ENCODE results near the gene MYBPH. TPM values are rescaled to one million over a fixed set of nuclear protein-coding genes. Genes with fewer than 3 reads are reported as not detected.

MYBPH gene
- polyA plus RNA-seq, 2 of the 4 experiments (the other 2 are of a cell fraction), result not detected

- Histone ChIP-seq H3K4me1 (no peaks in the 10 kb centered on the region), H3K9me3 (peaks cover 13% of the 10 kb centered on the region), H3K27ac (no peak overlapping the region), H3K4me2 (no peak overlapping the region), H3K4me3 (no peak overlapping the region)
- no peak for FAIRE-seq
- DNase-seq (ENCODE audit: low read depth in 1 of 2, low spot score in 1 of 2), result no peak
- WGBS (ENCODE audit: missing lambda C conversion rate), result 44% methylated on average over 1 of the region's 1 CpG
- ATAC-seq, result no peak
- CTCF ChIA-PET, result interaction anchor here (0.8 to 7.3 kb wide), 7 partner anchors 10 to 122 kb away, joined by 3 to 44 read pairs (median 18); no protein-coding TSS in a partner anchor
- POLR2A ChIA-PET, result no interaction called here
- no peak for TF ChIP-seq FOSL2 (IDR thresholded peaks at IDR 0.05)
- no peak for TF ChIP-seq FOSL2 (CRISPR knock-in tag; IDR thresholded peaks at IDR 0.05)
- TF ChIP-seq GATA3 (IDR thresholded peaks at IDR 0.05; ENCODE audit: borderline replicate concordance), result no peak
- no peak for TF ChIP-seq TP53 (CRISPR knock-in tag; IDR thresholded peaks at IDR 0.05)
- no peak for TF ChIP-seq EHMT2 (IDR thresholded peaks at IDR 0.05; ENCODE audit: low read depth)
- no peak for TF ChIP-seq MAZ (IDR thresholded peaks at IDR 0.05; ENCODE audit: borderline replicate concordance, low read depth, low read length)
- no peak for TF ChIP-seq FOXS1 (CRISPR knock-in tag; IDR thresholded peaks at IDR 0.05)
Observed at GRCh38 chr1:203162403-203162802, 13.2 kb downstream of the MYBPH start.

- Histone ChIP-seq H3K4me1 (no peaks in the 10 kb centered on the region), H3K27ac (no peak overlapping the region), H3K4me2 (no peak overlapping the region), H3K4me3 (no peak overlapping the region), H3K9me3 (peaks cover 13% of the 10 kb centered on the region)
- ChIA-PET POLR2A (no interaction called here), CTCF (interaction anchor here (1.2 to 7.3 kb wide), 5 partner anchors 11 to 122 kb away, joined by 3 to 44 read pairs (median 23); no protein-coding TSS in a partner anchor)
- 62% methylated on average over 11 of the region's 11 CpGs for WGBS (ENCODE audit: missing lambda C conversion rate)
- TF ChIP-seq NPAS2 (CRISPR knock-in tag; IDR thresholded peaks at IDR 0.05; ENCODE audit: borderline replicate concordance), result no peak
- no peak for TF ChIP-seq NFE2L2 (conservative IDR thresholded peaks at IDR 0.05; ENCODE audit: low read length)
- no peak for TF ChIP-seq FOSL2 (IDR thresholded peaks at IDR 0.05)
- no peak for TF ChIP-seq FOSL2 (CRISPR knock-in tag; IDR thresholded peaks at IDR 0.05)
- no peak for TF ChIP-seq CTCF (IDR thresholded peaks at IDR 0.05)
- TF ChIP-seq, protein P1, sequence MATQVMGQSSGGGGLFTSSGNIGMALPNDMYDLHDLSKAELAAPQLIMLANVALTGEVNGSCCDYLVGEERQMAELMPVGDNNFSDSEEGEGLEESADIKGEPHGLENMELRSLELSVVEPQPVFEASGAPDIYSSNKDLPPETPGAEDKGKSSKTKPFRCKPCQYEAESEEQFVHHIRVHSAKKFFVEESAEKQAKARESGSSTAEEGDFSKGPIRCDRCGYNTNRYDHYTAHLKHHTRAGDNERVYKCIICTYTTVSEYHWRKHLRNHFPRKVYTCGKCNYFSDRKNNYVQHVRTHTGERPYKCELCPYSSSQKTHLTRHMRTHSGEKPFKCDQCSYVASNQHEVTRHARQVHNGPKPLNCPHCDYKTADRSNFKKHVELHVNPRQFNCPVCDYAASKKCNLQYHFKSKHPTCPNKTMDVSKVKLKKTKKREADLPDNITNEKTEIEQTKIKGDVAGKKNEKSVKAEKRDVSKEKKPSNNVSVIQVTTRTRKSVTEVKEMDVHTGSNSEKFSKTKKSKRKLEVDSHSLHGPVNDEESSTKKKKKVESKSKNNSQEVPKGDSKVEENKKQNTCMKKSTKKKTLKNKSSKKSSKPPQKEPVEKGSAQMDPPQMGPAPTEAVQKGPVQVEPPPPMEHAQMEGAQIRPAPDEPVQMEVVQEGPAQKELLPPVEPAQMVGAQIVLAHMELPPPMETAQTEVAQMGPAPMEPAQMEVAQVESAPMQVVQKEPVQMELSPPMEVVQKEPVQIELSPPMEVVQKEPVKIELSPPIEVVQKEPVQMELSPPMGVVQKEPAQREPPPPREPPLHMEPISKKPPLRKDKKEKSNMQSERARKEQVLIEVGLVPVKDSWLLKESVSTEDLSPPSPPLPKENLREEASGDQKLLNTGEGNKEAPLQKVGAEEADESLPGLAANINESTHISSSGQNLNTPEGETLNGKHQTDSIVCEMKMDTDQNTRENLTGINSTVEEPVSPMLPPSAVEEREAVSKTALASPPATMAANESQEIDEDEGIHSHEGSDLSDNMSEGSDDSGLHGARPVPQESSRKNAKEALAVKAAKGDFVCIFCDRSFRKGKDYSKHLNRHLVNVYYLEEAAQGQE (IDR thresholded peaks at IDR 0.05), result no peak
- TF ChIP-seq RCOR1 (IDR thresholded peaks at IDR 0.05; ENCODE audit: low read depth, low read length), result no peak
- TF ChIP-seq POLR2AphosphoS2 (conservative IDR thresholded peaks at IDR 0.05; ENCODE audit: low read length), result no peak
- TF ChIP-seq TP53 (CRISPR knock-in tag; IDR thresholded peaks at IDR 0.05), result no peak
- TF ChIP-seq, protein P2, sequence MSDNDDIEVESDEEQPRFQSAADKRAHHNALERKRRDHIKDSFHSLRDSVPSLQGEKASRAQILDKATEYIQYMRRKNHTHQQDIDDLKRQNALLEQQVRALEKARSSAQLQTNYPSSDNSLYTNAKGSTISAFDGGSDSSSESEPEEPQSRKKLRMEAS (IDR thresholded peaks at IDR 0.05), result no peak
- TF ChIP-seq USF2 (IDR thresholded peaks at IDR 0.05), result no peak
- TF ChIP-seq HOXA7 (CRISPR knock-in tag; IDR thresholded peaks at IDR 0.05), result no peak
- TF ChIP-seq EP300 (IDR thresholded peaks at IDR 0.05), result no peak
- TF ChIP-seq, protein P3, sequence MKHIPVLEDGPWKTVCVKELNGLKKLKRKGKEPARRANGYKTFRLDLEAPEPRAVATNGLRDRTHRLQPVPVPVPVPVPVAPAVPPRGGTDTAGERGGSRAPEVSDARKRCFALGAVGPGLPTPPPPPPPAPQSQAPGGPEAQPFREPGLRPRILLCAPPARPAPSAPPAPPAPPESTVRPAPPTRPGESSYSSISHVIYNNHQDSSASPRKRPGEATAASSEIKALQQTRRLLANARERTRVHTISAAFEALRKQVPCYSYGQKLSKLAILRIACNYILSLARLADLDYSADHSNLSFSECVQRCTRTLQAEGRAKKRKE (CRISPR knock-in tag; IDR thresholded peaks at IDR 0.05; ENCODE audit: low read depth), result no peak
- no peak for FAIRE-seq
- DNase-seq (ENCODE audit: low read depth in 1 of 2, low spot score in 1 of 2), result no peak
- ATAC-seq, result no peak
Observed at GRCh38 chr1:203161703-203162102, 13.9 kb downstream of the MYBPH start.
